A549 treated with AZD9567 at 1 μM for 4 hours (cell line): ENCODE results near the gene USP9X. TPM values are rescaled to one million over a fixed set of nuclear protein-coding genes. Genes with fewer than 3 reads are reported as not detected.

ENCODE experiments used
- total RNA-seq: library from RNA; stranded (reverse); fragments of 200-300 nt; extraction: Qiagen RNA extraction; gene quantifications from 5 replicates; pipeline ENCODE4 v1.2.3, GENCODE V29; 2022; ENCODE audit not compliant: insufficient read depth

USP9X gene, protein sequence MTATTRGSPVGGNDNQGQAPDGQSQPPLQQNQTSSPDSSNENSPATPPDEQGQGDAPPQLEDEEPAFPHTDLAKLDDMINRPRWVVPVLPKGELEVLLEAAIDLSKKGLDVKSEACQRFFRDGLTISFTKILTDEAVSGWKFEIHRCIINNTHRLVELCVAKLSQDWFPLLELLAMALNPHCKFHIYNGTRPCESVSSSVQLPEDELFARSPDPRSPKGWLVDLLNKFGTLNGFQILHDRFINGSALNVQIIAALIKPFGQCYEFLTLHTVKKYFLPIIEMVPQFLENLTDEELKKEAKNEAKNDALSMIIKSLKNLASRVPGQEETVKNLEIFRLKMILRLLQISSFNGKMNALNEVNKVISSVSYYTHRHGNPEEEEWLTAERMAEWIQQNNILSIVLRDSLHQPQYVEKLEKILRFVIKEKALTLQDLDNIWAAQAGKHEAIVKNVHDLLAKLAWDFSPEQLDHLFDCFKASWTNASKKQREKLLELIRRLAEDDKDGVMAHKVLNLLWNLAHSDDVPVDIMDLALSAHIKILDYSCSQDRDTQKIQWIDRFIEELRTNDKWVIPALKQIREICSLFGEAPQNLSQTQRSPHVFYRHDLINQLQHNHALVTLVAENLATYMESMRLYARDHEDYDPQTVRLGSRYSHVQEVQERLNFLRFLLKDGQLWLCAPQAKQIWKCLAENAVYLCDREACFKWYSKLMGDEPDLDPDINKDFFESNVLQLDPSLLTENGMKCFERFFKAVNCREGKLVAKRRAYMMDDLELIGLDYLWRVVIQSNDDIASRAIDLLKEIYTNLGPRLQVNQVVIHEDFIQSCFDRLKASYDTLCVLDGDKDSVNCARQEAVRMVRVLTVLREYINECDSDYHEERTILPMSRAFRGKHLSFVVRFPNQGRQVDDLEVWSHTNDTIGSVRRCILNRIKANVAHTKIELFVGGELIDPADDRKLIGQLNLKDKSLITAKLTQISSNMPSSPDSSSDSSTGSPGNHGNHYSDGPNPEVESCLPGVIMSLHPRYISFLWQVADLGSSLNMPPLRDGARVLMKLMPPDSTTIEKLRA (N-terminal part only)
- total RNA-seq = 26.9 to 38.1 TPM (median 28.7 TPM) in 5 replicates

GRCh38 chrX:41084893-41085511 is at the start of gene USP9X:
Gene USP9X (plus strand): TSS chrX:41085445. CDS start chrX:41123629, 38,184 bp downstream.

Other genes with a start within 250 kb of the USP9X start
- gene DDX3X, start 248.7 kb downstream of the USP9X start, total RNA-seq = 157 to 379 TPM (median 209 TPM) in 5 replicates